ENCODE data around the gene RAB38.

RAB38 gene

GRCh38 chr11:88158081-88158480 is 17.2 kb downstream of the RAB38 start:
- H3K9me3 ChIP-seq (ENCODE audit: insufficient read depth, low read length) = peaks cover 8% of the 10 kb centered on the region; the same call in 1 of the 2 replicates
- H3K4me1 ChIP-seq (ENCODE audit: insufficient read depth, insufficient read length) = no peaks in the 10 kb centered on the region
- DNase-seq (ENCODE audit: low read depth, low spot score) = no peak
- H3K4me3 ChIP-seq (ENCODE audit: insufficient read length, low read depth) = no peak overlapping the region
- no peaks in the 10 kb centered on the region for H3K27me3 ChIP-seq (ENCODE audit: insufficient read depth, insufficient read length)
- H3K9ac ChIP-seq (ENCODE audit: insufficient read length, low read depth) = no peak overlapping the region
- H3K36me3 ChIP-seq (ENCODE audit: insufficient read depth, insufficient read length, low read length) = no peaks in the 10 kb centered on the region
- no peak for TF ChIP-seq ZNF274 (IDR thresholded peaks at IDR 0.05; ENCODE audit: low read depth, low read length)
- TF ChIP-seq YY1 (IDR thresholded peaks at IDR 0.05; ENCODE audit: insufficient read depth, insufficient read length) = no peak
- TF ChIP-seq SUZ12 (IDR thresholded peaks at IDR 0.05; ENCODE audit: extremely low read depth, insufficient read depth, insufficient read length) = no peak

GRCh38 chr11:88157370-88157769 is 17.9 kb downstream of the RAB38 start:
- peaks cover 8% of the 10 kb centered on the region; the same call in 1 of the 2 replicates for H3K9me3 ChIP-seq (ENCODE audit: insufficient read depth, low read length)
- DNase-seq (ENCODE audit: low read depth, low spot score) = no peak
- no peak overlapping the region for H3K4me3 ChIP-seq (ENCODE audit: insufficient read length, low read depth)
- no peak overlapping the region for H3K9ac ChIP-seq (ENCODE audit: insufficient read length, low read depth)
- no peak for TF ChIP-seq YY1 (IDR thresholded peaks at IDR 0.05; ENCODE audit: insufficient read depth, insufficient read length)
- TF ChIP-seq ZNF274 (IDR thresholded peaks at IDR 0.05; ENCODE audit: low read depth, low read length) = no peak
- TF ChIP-seq SUZ12 (IDR thresholded peaks at IDR 0.05; ENCODE audit: extremely low read depth, insufficient read depth, insufficient read length) = no peak
- H3K27me3 ChIP-seq (ENCODE audit: insufficient read depth, insufficient read length) = no peaks in the 10 kb centered on the region
- no peaks in the 10 kb centered on the region for H3K4me1 ChIP-seq (ENCODE audit: insufficient read depth, insufficient read length)
- H3K36me3 ChIP-seq (ENCODE audit: insufficient read depth, insufficient read length, low read length) = no peaks in the 10 kb centered on the region

GRCh38 chr11:88152381-88152780 is 22.9 kb downstream of the RAB38 start:
- Histone ChIP-seq H3K9ac (ENCODE audit: insufficient read length, low read depth) (no peak overlapping the region), H3K9me3 (ENCODE audit: insufficient read depth, low read length) (peaks cover 8% of the 10 kb centered on the region; the same call in 1 of the 2 replicates), H3K27me3 (ENCODE audit: insufficient read depth, insufficient read length) (no peaks in the 10 kb centered on the region), H3K4me3 (ENCODE audit: insufficient read length, low read depth) (no peak overlapping the region), H3K36me3 (ENCODE audit: insufficient read depth, insufficient read length, low read length) (no peaks in the 10 kb centered on the region), H3K4me1 (ENCODE audit: insufficient read depth, insufficient read length) (no peaks in the 10 kb centered on the region)
- TF ChIP-seq YY1 (IDR thresholded peaks at IDR 0.05; ENCODE audit: insufficient read depth, insufficient read length) (no peak), ZNF274 (IDR thresholded peaks at IDR 0.05; ENCODE audit: low read depth, low read length) (no peak), SUZ12 (IDR thresholded peaks at IDR 0.05; ENCODE audit: extremely low read depth, insufficient read depth, insufficient read length) (no peak)
- DNase-seq (ENCODE audit: low read depth, low spot score) = no peak

GRCh38 chr11:88151709-88152265 is 23.5 kb downstream of the RAB38 start:
- Histone ChIP-seq H3K4me3 (ENCODE audit: insufficient read length, low read depth) (no peak overlapping the region), H3K27me3 (ENCODE audit: insufficient read depth, insufficient read length) (no peaks in the 10 kb centered on the region), H3K36me3 (ENCODE audit: insufficient read depth, insufficient read length, low read length) (no peaks in the 10 kb centered on the region), H3K9me3 (ENCODE audit: insufficient read depth, low read length) (peaks cover 8% of the 10 kb centered on the region; the same call in 1 of the 2 replicates), H3K9ac (ENCODE audit: insufficient read length, low read depth) (no peak overlapping the region), H3K4me1 (ENCODE audit: insufficient read depth, insufficient read length) (no peaks in the 10 kb centered on the region)
- DNase-seq (ENCODE audit: low read depth, low spot score) = no peak
- TF ChIP-seq YY1 (IDR thresholded peaks at IDR 0.05; ENCODE audit: insufficient read depth, insufficient read length) (no peak), SUZ12 (IDR thresholded peaks at IDR 0.05; ENCODE audit: extremely low read depth, insufficient read depth, insufficient read length) (no peak), ZNF274 (IDR thresholded peaks at IDR 0.05; ENCODE audit: low read depth, low read length) (no peak)

- TF ChIP-seq ZNF274 (IDR thresholded peaks at IDR 0.05; ENCODE audit: low read depth, low read length) = no peak
- no peak for TF ChIP-seq YY1 (IDR thresholded peaks at IDR 0.05; ENCODE audit: insufficient read depth, insufficient read length)
- TF ChIP-seq SUZ12 (IDR thresholded peaks at IDR 0.05; ENCODE audit: extremely low read depth, insufficient read depth, insufficient read length) = no peak
- Histone ChIP-seq H3K27me3 (ENCODE audit: insufficient read depth, insufficient read length) (no peaks in the 10 kb centered on the region), H3K9me3 (ENCODE audit: insufficient read depth, low read length) (no peaks in the 10 kb centered on the region), H3K36me3 (ENCODE audit: insufficient read depth, insufficient read length, low read length) (no peaks in the 10 kb centered on the region), H3K9ac (ENCODE audit: insufficient read length, low read depth) (no peak overlapping the region), H3K4me3 (ENCODE audit: insufficient read length, low read depth) (no peak overlapping the region), H3K4me1 (ENCODE audit: insufficient read depth, insufficient read length) (no peaks in the 10 kb centered on the region)
- DNase-seq (ENCODE audit: low read depth, low spot score) = no peak
These were observed 29.1 kb downstream of the RAB38 start for GRCh38 chr11:88146106-88146505.

- H3K36me3 ChIP-seq (ENCODE audit: insufficient read depth, insufficient read length, low read length) = no peaks in the 10 kb centered on the region
- TF ChIP-seq SUZ12 (IDR thresholded peaks at IDR 0.05; ENCODE audit: extremely low read depth, insufficient read depth, insufficient read length) (no peak), ZNF274 (IDR thresholded peaks at IDR 0.05; ENCODE audit: low read depth, low read length) (no peak)
- no peak overlapping the region for H3K4me3 ChIP-seq (ENCODE audit: insufficient read length, low read depth)
- H3K9ac ChIP-seq (ENCODE audit: insufficient read length, low read depth) = no peak overlapping the region
- DNase-seq (ENCODE audit: low read depth, low spot score) = no peak
- H3K9me3 ChIP-seq (ENCODE audit: insufficient read depth, low read length) = no peaks in the 10 kb centered on the region
- no peaks in the 10 kb centered on the region for H3K27me3 ChIP-seq (ENCODE audit: insufficient read depth, insufficient read length)
- H3K4me1 ChIP-seq (ENCODE audit: insufficient read depth, insufficient read length) = no peaks in the 10 kb centered on the region
These were observed 35.4 kb downstream of the RAB38 start for GRCh38 chr11:88139865-88140264.

- TF ChIP-seq ZNF274 (IDR thresholded peaks at IDR 0.05; ENCODE audit: low read depth, low read length) (no peak), YY1 (IDR thresholded peaks at IDR 0.05; ENCODE audit: insufficient read depth, insufficient read length) (no peak)
- no peaks in the 10 kb centered on the region for H3K9me3 ChIP-seq (ENCODE audit: insufficient read depth, low read length)
- H3K36me3 ChIP-seq (ENCODE audit: insufficient read depth, insufficient read length, low read length) = no peaks in the 10 kb centered on the region
- H3K4me1 ChIP-seq (ENCODE audit: insufficient read depth, insufficient read length) = no peaks in the 10 kb centered on the region
- no peak overlapping the region for H3K4me3 ChIP-seq (ENCODE audit: insufficient read length, low read depth)
- no peaks in the 10 kb centered on the region for H3K27me3 ChIP-seq (ENCODE audit: insufficient read depth, insufficient read length)
- H3K9ac ChIP-seq (ENCODE audit: insufficient read length, low read depth) = no peak overlapping the region
- no peak for DNase-seq (ENCODE audit: low read depth, low spot score)
These were observed 43.3 kb downstream of the RAB38 start for GRCh38 chr11:88131764-88132470.
